Duodenal mucosa (tissue), 2 donors: ENCODE results near the gene CTTN.

Experiments used
- H3K27ac ChIP-seq: one replicate; pipeline ENCODE4 v1.7.0; 2013; ENCODE audit warnings: low read depth, low read length
- H3K27me3 ChIP-seq, 2 donors: one replicate each; pipeline ENCODE4 v1.7.0; 2013; ENCODE audit warnings: low read length in 2 of 2, control low read depth in 1 of 2; ENCODE audit not compliant: insufficient read depth in 2 of 2, control insufficient read depth in 1 of 2
- H3K36me3 ChIP-seq, 2 donors: one replicate each; pipeline ENCODE4 v1.7.0; 2013; ENCODE audit warnings: low read length in 2 of 2, control low read depth in 1 of 2; ENCODE audit not compliant: insufficient read depth in 2 of 2, control insufficient read depth in 1 of 2
- H3K4me1 ChIP-seq, 2 donors: one replicate each; pipeline ENCODE4 v1.7.0; 2013; ENCODE audit warnings: low read length in 2 of 2, control low read depth in 1 of 2; ENCODE audit not compliant: insufficient read depth in 2 of 2, control insufficient read depth in 1 of 2
- H3K4me3 ChIP-seq, 2 donors: one replicate each; pipeline ENCODE4 v1.7.0; 2013; ENCODE audit warnings: low read length in 2 of 2, low read depth in 1 of 2
- H3K9ac ChIP-seq, 2 donors: one replicate each; pipeline ENCODE4 v1.7.0; 2013; ENCODE audit warnings: low read length in 2 of 2, low read depth in 1 of 2
- H3K9me3 ChIP-seq, 2 donors: one replicate each; pipeline ENCODE4 v1.7.0; 2013; ENCODE audit warnings: low read length in 2 of 2, control low read depth in 1 of 2; ENCODE audit not compliant: control insufficient read depth in 1 of 2

The CTTN gene

GRCh38 chr11:70397336-70397982 lies 870 bp upstream of the CTTN start:
- Histone ChIP-seq H3K27ac (peak overlapping the region; percentile 14), H3K9ac (peak overlapping the region; percentile 59 to 70), H3K4me3 (peak overlapping the region; percentile 86 to 92), H3K36me3 (no peaks in the 10 kb centered on the region), H3K4me1 (peaks cover 19 to 27% of the 10 kb centered on the region in 2 donors), H3K27me3 (peaks cover 0 to 8% of the 10 kb centered on the region in 2 donors), H3K9me3 (no peaks in the 10 kb centered on the region)

GRCh38 chr11:70398834-70399680 lies 728 bp downstream of the CTTN start:
- Histone ChIP-seq H3K36me3 (no peaks in the 10 kb centered on the region), H3K9ac (peak overlapping the region; percentile 69 to 71), H3K9me3 (no peaks in the 10 kb centered on the region), H3K4me3 (peak overlapping the region; percentile 86 to 92), H3K27ac (peak overlapping the region; percentile 71), H3K4me1 (peaks cover 19 to 27% of the 10 kb centered on the region in 2 donors), H3K27me3 (peaks cover 0 to 3% of the 10 kb centered on the region in 2 donors)

GRCh38 chr11:70399681-70400112 lies 1.4 kb downstream of the CTTN start:
- peak overlapping the region; percentile 86 to 92 for H3K4me3 ChIP-seq
- peak overlapping the region; percentile 69 to 71 for H3K9ac ChIP-seq
- peak overlapping the region; percentile 70 for H3K27ac ChIP-seq
- H3K36me3 ChIP-seq = no peaks in the 10 kb centered on the region
- H3K27me3 ChIP-seq = no peaks in the 10 kb centered on the region
- no peaks in the 10 kb centered on the region for H3K9me3 ChIP-seq
- H3K4me1 ChIP-seq = peaks cover 19 to 27% of the 10 kb centered on the region in 2 donors

GRCh38 chr11:70400643-70401042 lies 2.3 kb downstream of the CTTN start:
- Histone ChIP-seq H3K36me3 (peaks cover 0 to 6% of the 10 kb centered on the region in 2 donors), H3K9ac (no peak overlapping the region), H3K4me1 (peaks cover 19 to 27% of the 10 kb centered on the region in 2 donors), H3K4me3 (no peak overlapping the region), H3K9me3 (no peaks in the 10 kb centered on the region), H3K27ac (no peak overlapping the region), H3K27me3 (no peaks in the 10 kb centered on the region)

GRCh38 chr11:70402016-70402415 lies 3.7 kb downstream of the CTTN start:
- Histone ChIP-seq H3K27me3 (no peaks in the 10 kb centered on the region), H3K4me3 (no peak overlapping the region), H3K27ac (no peak overlapping the region), H3K9me3 (no peaks in the 10 kb centered on the region), H3K36me3 (peaks cover 0 to 14% of the 10 kb centered on the region in 2 donors), H3K4me1 (peaks cover 19 to 22% of the 10 kb centered on the region in 2 donors), H3K9ac (no peak overlapping the region)

GRCh38 chr11:70402685-70403084 lies 4.4 kb downstream of the CTTN start:
- H3K36me3 ChIP-seq = peaks cover 4 to 21% of the 10 kb centered on the region in 2 donors
- H3K27me3 ChIP-seq = no peaks in the 10 kb centered on the region
- H3K4me3 ChIP-seq = no peak overlapping the region
- H3K27ac ChIP-seq = no peak overlapping the region
- peaks cover 12 to 15% of the 10 kb centered on the region in 2 donors for H3K4me1 ChIP-seq
- H3K9me3 ChIP-seq = no peaks in the 10 kb centered on the region
- H3K9ac ChIP-seq = no peak overlapping the region

- H3K36me3 ChIP-seq = peaks cover 8 to 36% of the 10 kb centered on the region in 2 donors
- H3K9me3 ChIP-seq = no peaks in the 10 kb centered on the region
- peaks cover 9 to 10% of the 10 kb centered on the region in 2 donors for H3K4me1 ChIP-seq
- H3K4me3 ChIP-seq = no peak overlapping the region
- no peak overlapping the region for H3K27ac ChIP-seq
- no peak overlapping the region for H3K9ac ChIP-seq
- no peaks in the 10 kb centered on the region for H3K27me3 ChIP-seq
These were observed 5.9 kb downstream of the CTTN start for GRCh38 chr11:70404244-70404643.

- H3K36me3 ChIP-seq = peaks cover 24 to 52% of the 10 kb centered on the region in 2 donors
- H3K4me3 ChIP-seq = no peak overlapping the region
- H3K27ac ChIP-seq = no peak overlapping the region
- H3K9me3 ChIP-seq = no peaks in the 10 kb centered on the region
- H3K4me1 ChIP-seq = no peaks in the 10 kb centered on the region
- H3K9ac ChIP-seq = no peak overlapping the region
- H3K27me3 ChIP-seq = no peaks in the 10 kb centered on the region
These were observed 7.5 kb downstream of the CTTN start for GRCh38 chr11:70405679-70406395.

- H3K9me3 ChIP-seq = no peaks in the 10 kb centered on the region
- H3K36me3 ChIP-seq = peaks cover 30 to 65% of the 10 kb centered on the region in 2 donors
- H3K27me3 ChIP-seq = no peaks in the 10 kb centered on the region
- no peaks in the 10 kb centered on the region for H3K4me1 ChIP-seq
- no peak overlapping the region for H3K4me3 ChIP-seq
- no peak overlapping the region for H3K27ac ChIP-seq
- no peak overlapping the region for H3K9ac ChIP-seq
These were observed 8.8 kb downstream of the CTTN start for GRCh38 chr11:70407121-70407520.

- Histone ChIP-seq H3K4me3 (no peak overlapping the region), H3K36me3 (peaks cover 30 to 70% of the 10 kb centered on the region in 2 donors), H3K27ac (no peak overlapping the region)
These were observed 9.5 kb downstream of the CTTN start for GRCh38 chr11:70407814-70408213.

More at GRCh38 chr11:70407814-70408213, 9.5 kb downstream of the CTTN start:
- H3K9ac ChIP-seq = no peak overlapping the region
- H3K4me1 ChIP-seq = no peaks in the 10 kb centered on the region
- no peaks in the 10 kb centered on the region for H3K27me3 ChIP-seq
- H3K9me3 ChIP-seq = no peaks in the 10 kb centered on the region
